Keratinocyte (primary cell): ENCODE data around the gene PLA2R1. TPM values are rescaled to one million over a fixed set of nuclear protein-coding genes. Genes with fewer than 3 reads are reported as not detected.

ENCODE experiments used
- DNase-seq: peaks from one replicate; pipeline ENCODE4 v3.0.0-alpha.2; 2011; ENCODE audit warnings: low read depth, missing footprints, low spot score
- FAIRE-seq: peaks from 2 replicates; lab custom pipeline; 2011; peaks lifted over from hg19 to GRCh38; lab: Jason Lieb, UNC
- H2AFZ ChIP-seq: 2 replicates; pipeline ENCODE4 v1.6.0; 2012; ENCODE audit warnings: low read length, control low read depth, inconsistent platforms; ENCODE audit not compliant: control insufficient read depth
- H3K27ac ChIP-seq: 2 replicates; pipeline ENCODE4 v1.5.1; 2011; ENCODE audit warnings: low read length; ENCODE audit not compliant: control insufficient read depth, insufficient read depth
- H3K27me3 ChIP-seq: 3 replicates; pipeline ENCODE4 v1.6.0; 2011; ENCODE audit warnings: low read length; ENCODE audit not compliant: control insufficient read depth, insufficient read depth; ENCODE audit errors: extremely low read depth
- H3K36me3 ChIP-seq, 2 experiments: 2 replicates in 1 of 2; 3 replicates in 1 of 2; pipeline ENCODE4 v1.5.1; 2011; ENCODE audit warnings: low read length in 2 of 2, mild to moderate bottlenecking in 1 of 2; ENCODE audit not compliant: control insufficient read depth in 2 of 2, insufficient read depth in 2 of 2; ENCODE audit errors: extremely low read depth in 1 of 2
- H3K4me1 ChIP-seq: 3 replicates; pipeline ENCODE4 v1.5.1; 2011; ENCODE audit warnings: low read length; ENCODE audit not compliant: control insufficient read depth, insufficient read depth; ENCODE audit errors: extremely low read depth
- H3K4me2 ChIP-seq: 3 replicates; pipeline ENCODE4 v1.6.0; 2011; ENCODE audit warnings: low read depth, low read length; ENCODE audit not compliant: control insufficient read depth, insufficient read depth; ENCODE audit errors: extremely low read depth
- H3K4me3 ChIP-seq, 3 experiments: fragments of 200-600 bp in 1 of 3; sonication (generic) in 1 of 3; 2 replicates in 2 of 3; 3 replicates in 1 of 3; pipeline ENCODE4 v1.5.1; 2011 to 2016; ENCODE audit warnings: low read length in 3 of 3, mild to moderate bottlenecking in 3 of 3, control low read depth in 2 of 3, inconsistent platforms in 1 of 3, low read depth in 1 of 3, mixed read lengths in 1 of 3, mixed run types in 1 of 3, moderate library complexity in 1 of 3; ENCODE audit not compliant: control insufficient read depth in 2 of 3, insufficient read depth in 2 of 3; ENCODE audit errors: extremely low read depth in 1 of 3
- H3K79me2 ChIP-seq: 2 replicates; pipeline ENCODE4 v1.6.0; 2012; ENCODE audit warnings: low read length; ENCODE audit not compliant: control insufficient read depth, insufficient read depth
- H3K9ac ChIP-seq: 3 replicates; pipeline ENCODE4 v1.6.0; 2011; ENCODE audit warnings: low read length; ENCODE audit not compliant: control insufficient read depth, insufficient read depth; ENCODE audit errors: extremely low read depth
- H3K9me1 ChIP-seq: 3 replicates; pipeline ENCODE4 v1.6.0; 2011; ENCODE audit warnings: low read length; ENCODE audit not compliant: control insufficient read depth, insufficient read depth; ENCODE audit errors: extremely low read depth
- H3K9me3 ChIP-seq: 2 replicates; pipeline ENCODE4 v1.5.1; 2012; ENCODE audit warnings: low read depth, low read length; ENCODE audit not compliant: control insufficient read depth
- H4K20me1 ChIP-seq: 3 replicates; pipeline ENCODE4 v1.6.0; 2011; ENCODE audit warnings: low read length; ENCODE audit not compliant: control insufficient read depth, insufficient read depth; ENCODE audit errors: extremely low read depth
- CTCF ChIP-seq, 3 experiments: IDR thresholded peaks in 1 of 3; conservative IDR thresholded peaks in 1 of 3; optimal IDR thresholded peaks in 1 of 3; 2 replicates in 2 of 3; 3 replicates in 1 of 3; pipeline versions ENCODE3 to v1.5.1; 2011; ENCODE audit warnings: low read length in 3 of 3, mild to moderate bottlenecking in 3 of 3, moderate library complexity in 2 of 3, control low read depth in 1 of 3, inconsistent platforms in 1 of 3; ENCODE audit not compliant: insufficient read depth in 2 of 3; ENCODE audit errors: extremely low read depth in 1 of 3
- EZH2 ChIP-seq: IDR thresholded peaks from one replicate; pipeline ENCODE4 v1.6.1; 2012; ENCODE audit warnings: inconsistent platforms, mild to moderate bottlenecking, low read length, moderate library complexity
- dilution Hi-C: fragments of 300-500 bp; cut with MboI; formaldehyde crosslinking; loops from one replicate; pipeline ENCODE4 v1.7.0; 2020; ENCODE audit warnings: low sequenced_read_pairs; ENCODE audit not compliant: extremely low pct_ligation_motif_present
- polyA plus RNA-seq, 5 experiments: library from polyadenylated mRNA; depleted of rRNA in 3 of 5; stranded (reverse) in 3 of 5; stranded (forward) in 1 of 5; unstranded in 1 of 5; fragments of >200 nt; gene quantifications; 1 replicate in 1 of 5; 2 replicates in 3 of 5; 3 replicates in 1 of 5; pipeline versions ENCODE4 v1.2.1 to v1.2.3, GENCODE V29; 2011 to 2012; ENCODE audit warnings: missing spikeins in 2 of 5, low read depth in 1 of 5, low replicate concordance in 1 of 5

PLA2R1 gene
- polyA plus RNA-seq, 1 donor (not counting 4 experiments of a cell fraction or from before 2014, with no cell fraction given) = 12.3 TPM

GRCh38 chr2:159925975-159926374 is 136.4 kb downstream of the PLA2R1 start:
- Histone ChIP-seq H3K4me3 (no peak overlapping the region), H3K79me2 (no peaks in the 10 kb centered on the region), H3K27ac (no peak overlapping the region), H3K4me1 (peaks cover 3% of the 10 kb centered on the region), H3K36me3 (no peaks in the 10 kb centered on the region), H3K9me3 (no peaks in the 10 kb centered on the region), H2AFZ (no peak overlapping the region), H3K4me2 (no peak overlapping the region), H3K27me3 (no peaks in the 10 kb centered on the region), H4K20me1 (no peaks in the 10 kb centered on the region), H3K9ac (no peak overlapping the region), H3K9me1 (no peaks in the 10 kb centered on the region)
- DNase-seq (no peak), FAIRE-seq (no peak)
- TF ChIP-seq CTCF (optimal IDR thresholded peaks at IDR 0.05 in 1 of 3, IDR thresholded peaks at IDR 0.05 in 1 of 3, conservative IDR thresholded peaks at IDR 0.05 in 1 of 3; ENCODE audit: extremely low read depth in 1 of 3, insufficient read depth in 2 of 3, low read length in 3 of 3) (no peak), EZH2 (no peak)
- dilution Hi-C loops = no loop called here

- no peak overlapping the region for H3K27ac ChIP-seq
- dilution Hi-C loops = no loop called here
- no peak for TF ChIP-seq CTCF (optimal IDR thresholded peaks at IDR 0.05 in 1 of 3, IDR thresholded peaks at IDR 0.05 in 1 of 3, conservative IDR thresholded peaks at IDR 0.05 in 1 of 3; ENCODE audit: extremely low read depth in 1 of 3, insufficient read depth in 2 of 3, low read length in 3 of 3)
- TF ChIP-seq EZH2 = no peak
- H3K27me3 ChIP-seq = no peaks in the 10 kb centered on the region
- no peaks in the 10 kb centered on the region for H3K36me3 ChIP-seq
- H3K9me3 ChIP-seq = no peaks in the 10 kb centered on the region
- no peaks in the 10 kb centered on the region for H3K79me2 ChIP-seq
- no peak overlapping the region for H3K9ac ChIP-seq
- DNase-seq (no peak), FAIRE-seq (no peak)
- no peak overlapping the region for H2AFZ ChIP-seq
- H3K4me2 ChIP-seq = no peak overlapping the region
- H3K4me1 ChIP-seq = peaks cover 3% of the 10 kb centered on the region
- H3K4me3 ChIP-seq = no peak overlapping the region
- no peaks in the 10 kb centered on the region for H3K9me1 ChIP-seq
- no peaks in the 10 kb centered on the region for H4K20me1 ChIP-seq
Measured at GRCh38 chr2:159922563-159922962, 139.9 kb downstream of the PLA2R1 start.
